Measurements from ENCODE around the gene B4GALT5.

B4GALT5 gene

DNA sequence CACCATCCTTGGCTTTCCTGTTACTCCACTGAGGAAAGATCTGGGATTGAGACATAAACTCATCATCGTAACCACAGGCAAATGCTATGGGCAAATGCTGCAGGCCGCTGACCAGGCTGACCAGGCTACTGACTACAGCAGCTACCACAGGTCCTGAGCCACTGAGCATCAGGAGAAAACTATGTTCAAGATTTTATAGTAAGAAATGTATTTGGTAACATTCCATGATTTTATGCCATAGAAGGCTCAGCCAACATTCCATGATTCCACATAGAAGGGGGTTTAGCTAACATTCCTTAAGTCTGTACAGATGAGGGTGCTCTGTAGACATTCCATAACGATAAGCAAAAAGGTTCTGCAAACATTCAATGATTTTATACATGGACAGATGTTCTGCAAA, 16.1 kb upstream of the B4GALT5 start:
- no peak overlapping the region for H3K27ac ChIP-seq (replicated peaks)
- H3K4me3 ChIP-seq (replicated peaks; ENCODE audit: insufficient read depth, low read length), result no peak overlapping the region
- TF ChIP-seq POLR2AphosphoS5 (IDR thresholded peaks at IDR 0.05; ENCODE audit: low read depth), result no peak
- no peak for TF ChIP-seq SPI1 (IDR thresholded peaks at IDR 0.05; ENCODE audit: borderline replicate concordance, low read depth)
- TF ChIP-seq, protein P1, sequence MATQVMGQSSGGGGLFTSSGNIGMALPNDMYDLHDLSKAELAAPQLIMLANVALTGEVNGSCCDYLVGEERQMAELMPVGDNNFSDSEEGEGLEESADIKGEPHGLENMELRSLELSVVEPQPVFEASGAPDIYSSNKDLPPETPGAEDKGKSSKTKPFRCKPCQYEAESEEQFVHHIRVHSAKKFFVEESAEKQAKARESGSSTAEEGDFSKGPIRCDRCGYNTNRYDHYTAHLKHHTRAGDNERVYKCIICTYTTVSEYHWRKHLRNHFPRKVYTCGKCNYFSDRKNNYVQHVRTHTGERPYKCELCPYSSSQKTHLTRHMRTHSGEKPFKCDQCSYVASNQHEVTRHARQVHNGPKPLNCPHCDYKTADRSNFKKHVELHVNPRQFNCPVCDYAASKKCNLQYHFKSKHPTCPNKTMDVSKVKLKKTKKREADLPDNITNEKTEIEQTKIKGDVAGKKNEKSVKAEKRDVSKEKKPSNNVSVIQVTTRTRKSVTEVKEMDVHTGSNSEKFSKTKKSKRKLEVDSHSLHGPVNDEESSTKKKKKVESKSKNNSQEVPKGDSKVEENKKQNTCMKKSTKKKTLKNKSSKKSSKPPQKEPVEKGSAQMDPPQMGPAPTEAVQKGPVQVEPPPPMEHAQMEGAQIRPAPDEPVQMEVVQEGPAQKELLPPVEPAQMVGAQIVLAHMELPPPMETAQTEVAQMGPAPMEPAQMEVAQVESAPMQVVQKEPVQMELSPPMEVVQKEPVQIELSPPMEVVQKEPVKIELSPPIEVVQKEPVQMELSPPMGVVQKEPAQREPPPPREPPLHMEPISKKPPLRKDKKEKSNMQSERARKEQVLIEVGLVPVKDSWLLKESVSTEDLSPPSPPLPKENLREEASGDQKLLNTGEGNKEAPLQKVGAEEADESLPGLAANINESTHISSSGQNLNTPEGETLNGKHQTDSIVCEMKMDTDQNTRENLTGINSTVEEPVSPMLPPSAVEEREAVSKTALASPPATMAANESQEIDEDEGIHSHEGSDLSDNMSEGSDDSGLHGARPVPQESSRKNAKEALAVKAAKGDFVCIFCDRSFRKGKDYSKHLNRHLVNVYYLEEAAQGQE (IDR thresholded peaks at IDR 0.05; ENCODE audit: insufficient replicate concordance, low read depth), result no peak
- TF ChIP-seq, protein P2, sequence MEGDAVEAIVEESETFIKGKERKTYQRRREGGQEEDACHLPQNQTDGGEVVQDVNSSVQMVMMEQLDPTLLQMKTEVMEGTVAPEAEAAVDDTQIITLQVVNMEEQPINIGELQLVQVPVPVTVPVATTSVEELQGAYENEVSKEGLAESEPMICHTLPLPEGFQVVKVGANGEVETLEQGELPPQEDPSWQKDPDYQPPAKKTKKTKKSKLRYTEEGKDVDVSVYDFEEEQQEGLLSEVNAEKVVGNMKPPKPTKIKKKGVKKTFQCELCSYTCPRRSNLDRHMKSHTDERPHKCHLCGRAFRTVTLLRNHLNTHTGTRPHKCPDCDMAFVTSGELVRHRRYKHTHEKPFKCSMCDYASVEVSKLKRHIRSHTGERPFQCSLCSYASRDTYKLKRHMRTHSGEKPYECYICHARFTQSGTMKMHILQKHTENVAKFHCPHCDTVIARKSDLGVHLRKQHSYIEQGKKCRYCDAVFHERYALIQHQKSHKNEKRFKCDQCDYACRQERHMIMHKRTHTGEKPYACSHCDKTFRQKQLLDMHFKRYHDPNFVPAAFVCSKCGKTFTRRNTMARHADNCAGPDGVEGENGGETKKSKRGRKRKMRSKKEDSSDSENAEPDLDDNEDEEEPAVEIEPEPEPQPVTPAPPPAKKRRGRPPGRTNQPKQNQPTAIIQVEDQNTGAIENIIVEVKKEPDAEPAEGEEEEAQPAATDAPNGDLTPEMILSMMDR (IDR thresholded peaks at IDR 0.05; ENCODE audit: insufficient read depth, low read length), result no peak
- TF ChIP-seq GABPA (IDR thresholded peaks at IDR 0.05; ENCODE audit: low read depth), result no peak
- no peaks in the 10 kb centered on the region for H3K27me3 ChIP-seq (ENCODE audit: insufficient read depth, poor library complexity, severe bottlenecking)
- DNase-seq (ENCODE audit: low read depth in 1 of 2, low spot score in 1 of 2), result no peak

DNA sequence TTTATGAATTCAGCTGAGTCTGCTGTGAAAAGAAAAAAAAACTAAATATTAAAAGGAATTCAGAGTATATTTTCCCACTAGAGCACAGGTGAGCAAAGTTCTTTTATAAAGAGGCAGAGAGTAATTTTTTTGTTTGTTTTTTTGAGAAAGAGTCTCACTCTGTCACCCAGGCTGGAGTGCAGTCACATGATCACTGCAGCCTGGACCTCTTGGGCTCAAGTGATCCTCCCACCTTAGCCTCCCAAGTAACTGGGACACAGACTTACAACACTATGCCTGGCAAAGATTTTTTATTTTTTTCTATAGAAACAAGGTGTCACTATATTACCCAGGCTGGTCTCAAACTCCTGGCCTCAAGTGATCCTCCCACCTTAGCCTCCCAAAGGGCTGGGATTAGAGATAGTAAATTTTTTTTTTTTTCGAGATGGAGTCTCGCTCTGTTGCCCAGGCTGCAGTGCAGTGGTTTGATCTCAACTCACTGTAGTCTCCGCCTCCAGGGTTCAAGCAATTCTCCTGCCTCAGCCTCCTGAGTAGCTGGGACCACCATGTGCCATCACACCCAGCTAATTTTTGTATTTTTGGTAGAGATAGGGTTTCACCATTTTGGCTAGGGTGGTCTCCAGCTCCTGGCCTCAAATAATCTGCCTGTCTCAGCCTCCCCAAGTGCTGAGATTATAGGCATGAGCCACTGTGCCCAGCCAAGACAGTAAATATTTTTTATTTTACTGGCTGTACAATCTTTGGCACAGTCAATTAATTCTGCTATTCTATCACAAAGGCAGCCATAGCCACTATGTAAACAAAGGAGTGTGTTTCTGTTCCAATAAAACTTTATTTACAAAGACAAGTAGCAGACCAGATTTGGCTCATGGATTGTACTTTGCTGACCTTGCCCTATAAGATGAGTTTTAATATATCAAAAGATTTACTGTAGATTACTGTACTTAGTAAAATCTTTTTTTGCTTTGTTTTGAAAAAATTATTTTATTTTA, 14.5 kb upstream of the B4GALT5 start:
- TF ChIP-seq SPI1 (IDR thresholded peaks at IDR 0.05; ENCODE audit: borderline replicate concordance, low read depth) (no peak), POLR2AphosphoS5 (IDR thresholded peaks at IDR 0.05; ENCODE audit: low read depth) (no peak)
- TF ChIP-seq, protein P1 (IDR thresholded peaks at IDR 0.05; ENCODE audit: insufficient replicate concordance, low read depth), result no peak
- DNase-seq (ENCODE audit: low read depth in 1 of 2, low spot score in 1 of 2), result no peak
- no peak overlapping the region for H3K4me3 ChIP-seq (replicated peaks; ENCODE audit: insufficient read depth, low read length)
- H3K27ac ChIP-seq (replicated peaks), result peak overlapping the region; percentile 86
- H3K27me3 ChIP-seq (ENCODE audit: insufficient read depth, poor library complexity, severe bottlenecking), result no peaks in the 10 kb centered on the region

DNA sequence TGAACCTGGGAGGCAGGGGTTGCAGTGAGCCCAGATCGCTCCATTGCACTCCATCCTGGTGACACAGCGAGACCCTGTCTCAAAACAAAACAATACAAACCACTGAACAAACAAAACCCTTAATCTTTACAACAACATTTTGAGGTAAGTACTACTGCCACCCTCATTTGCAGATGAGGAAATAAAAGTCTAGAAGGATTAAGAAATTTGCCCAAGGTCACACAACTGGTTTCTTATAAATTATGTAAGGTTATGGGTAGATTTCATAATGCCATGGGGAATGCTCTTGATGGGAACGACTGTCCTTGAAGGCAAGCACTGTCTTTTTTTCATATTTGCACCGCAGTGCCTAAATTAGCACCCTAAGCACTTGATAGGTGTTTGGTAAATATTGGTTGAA, 13.8 kb upstream of the B4GALT5 start:
- TF ChIP-seq GABPA (IDR thresholded peaks at IDR 0.05; ENCODE audit: low read depth) (no peak), SPI1 (IDR thresholded peaks at IDR 0.05; ENCODE audit: borderline replicate concordance, low read depth) (no peak), POLR2AphosphoS5 (IDR thresholded peaks at IDR 0.05; ENCODE audit: low read depth) (peak; percentile 42; the same call in 1 of the 2 replicates)
- TF ChIP-seq, protein P2 (IDR thresholded peaks at IDR 0.05; ENCODE audit: insufficient read depth, low read length), result no peak
- TF ChIP-seq, protein P1 (IDR thresholded peaks at IDR 0.05; ENCODE audit: insufficient replicate concordance, low read depth), result peak; percentile 16
- H3K27ac ChIP-seq (replicated peaks), result peak overlapping the region; percentile 86
- no peaks in the 10 kb centered on the region for H3K27me3 ChIP-seq (ENCODE audit: insufficient read depth, poor library complexity, severe bottlenecking)
- DNase-seq (ENCODE audit: low read depth in 1 of 2, low spot score in 1 of 2), result peak; percentile 72 to 92
- H3K4me3 ChIP-seq (replicated peaks; ENCODE audit: insufficient read depth, low read length), result no peak overlapping the region
